Prostate gland (tissue), 2 donors: ENCODE data around the gene SFTPD. TPM values are rescaled to one million over a fixed set of nuclear protein-coding genes. Genes with fewer than 3 reads are reported as not detected.

Experiments used
- DNase-seq: peaks from one replicate; pipeline ENCODE4 v3.0.0-alpha.2; 2019; ENCODE audit warnings: low spot score
- H3K27ac ChIP-seq, 2 donors: fragments of 200-600 bp; sonication (generic); 2 replicates each; pipeline ENCODE4 v1.5.1; 2017 to 2019
- H3K27me3 ChIP-seq: fragments of 200-600 bp; sonication (generic); replicated peaks from 2 replicates; pipeline ENCODE4 v1.5.1; 2019; ENCODE audit not compliant: insufficient read depth
- H3K36me3 ChIP-seq, 2 donors: fragments of 200-600 bp; sonication (generic); 1 replicate in 1 of 2; 2 replicates in 1 of 2; pipeline versions ENCODE4 v1.5.1 to v1.8.1; 2017 to 2019
- H3K4me1 ChIP-seq: fragments of 200-600 bp; sonication (generic); replicated peaks from 2 replicates; pipeline ENCODE4 v1.5.1; 2019
- H3K4me3 ChIP-seq, 2 donors: fragments of 200-600 bp; sonication (generic); 2 replicates each; pipeline ENCODE4 v1.5.1; 2017 to 2019
- H3K9me3 ChIP-seq: fragments of 200-600 bp; sonication (generic); 2 replicates; pipeline ENCODE4 v1.5.1; 2017
- POLR2A ChIP-seq: fragments of 450-650 bp; IDR thresholded peaks from one replicate; pipeline ENCODE4 v1.6.1; 2016; ENCODE audit warnings: antibody characterized with exemption, mild to moderate bottlenecking
- POLR2AphosphoS5 ChIP-seq: sonication (generic); formaldehyde crosslinking; IDR thresholded peaks from one replicate; pipeline ENCODE4 v1.6.1; 2017; ENCODE audit warnings: antibody characterized with exemption
- WGBS: methylation state at CpG from one replicate; pipeline ENCODE4 v1.1.5; 2018; 5-methylcytosine and 5-hydroxymethylcytosine counted together
- intact Hi-C: fragments of 100-400 bp; cut with DNase I; formaldehyde crosslinking; loops from one replicate; pipeline ENCODE4 v1.14.2; 2022
- total RNA-seq, 2 donors: library from RNA; depleted of rRNA; stranded (reverse); fragments of >200 nt; gene quantifications; one replicate each; pipeline ENCODE4 v1.1.0, GENCODE V29; 2016
- TF ChIP-seq, protein P1 (sequence below), 4 experiments: fragments of 200-600 bp in 2 of 4; fragments of 450-650 bp in 2 of 4; sonication (generic) in 2 of 4; IDR thresholded peaks; 1 replicate in 3 of 4; 2 replicates in 1 of 4; pipeline ENCODE4 v1.5.1; 2016 to 2019; ENCODE audit warnings: antibody characterized with exemption in 4 of 4, mild to moderate bottlenecking in 2 of 4, moderate library complexity in 2 of 4

Gene SFTPD
- total RNA-seq, 2 donors from 2014 or later = 2.1 to 2.6 TPM

DNA sequence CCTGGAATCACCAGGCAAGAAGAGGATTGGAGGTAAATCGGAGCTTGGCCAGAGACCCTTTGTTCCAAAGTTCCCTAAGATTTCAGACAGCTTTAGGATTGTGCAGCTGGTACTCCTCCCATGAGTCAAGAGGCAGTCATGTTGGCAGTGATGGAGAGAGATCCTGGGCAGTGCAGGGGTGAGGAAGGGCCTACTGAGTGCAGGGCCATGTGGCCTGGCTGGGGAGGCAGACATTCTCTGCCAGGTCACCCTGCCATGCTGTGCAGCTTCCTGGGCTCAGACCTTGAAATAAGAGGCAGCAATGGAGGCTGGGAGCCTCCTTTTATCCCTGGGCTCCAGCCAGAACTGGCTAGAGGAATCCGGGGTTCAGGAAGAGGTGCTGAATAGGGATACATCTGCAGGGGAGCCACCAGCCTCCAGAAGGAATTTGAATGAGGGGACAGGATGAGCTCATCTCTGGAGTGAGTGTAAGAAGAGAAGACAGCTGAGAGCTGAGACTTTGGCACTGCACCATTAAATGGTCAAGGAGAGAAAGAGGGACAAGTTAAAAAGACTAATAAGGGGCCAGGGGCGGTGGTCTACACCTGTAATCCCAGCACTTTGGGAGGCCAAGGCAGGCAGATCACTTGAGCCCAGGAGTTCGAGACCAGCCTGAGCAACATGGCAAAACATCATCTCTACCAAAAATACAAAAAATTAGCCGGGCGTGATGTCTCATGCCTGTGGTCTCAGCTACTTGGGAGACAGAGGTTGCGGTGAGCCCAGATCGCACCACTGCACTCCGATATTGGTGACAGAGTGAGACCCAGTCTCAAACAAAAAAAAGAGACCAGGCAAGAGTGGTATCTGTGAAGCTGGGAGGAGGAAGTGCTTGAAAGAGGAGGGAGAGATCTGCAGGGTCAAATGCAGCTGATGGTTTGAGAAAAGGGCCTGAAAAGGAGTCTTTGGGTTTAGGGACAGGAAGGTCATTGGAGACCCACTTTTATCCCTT is 12.0 kb downstream of the SFTPD start:
- 80% methylated on average over 8 of the region's 9 CpGs for WGBS
- Histone ChIP-seq H3K27ac (no peak overlapping the region), H3K36me3 (no peaks in the 10 kb centered on the region), H3K4me1 (no peaks in the 10 kb centered on the region), H3K9me3 (no peaks in the 10 kb centered on the region), H3K4me3 (no peak overlapping the region), H3K27me3 (no peaks in the 10 kb centered on the region)
- TF ChIP-seq POLR2AphosphoS5 (no peak), POLR2A (no peak)
- TF ChIP-seq, protein P1, sequence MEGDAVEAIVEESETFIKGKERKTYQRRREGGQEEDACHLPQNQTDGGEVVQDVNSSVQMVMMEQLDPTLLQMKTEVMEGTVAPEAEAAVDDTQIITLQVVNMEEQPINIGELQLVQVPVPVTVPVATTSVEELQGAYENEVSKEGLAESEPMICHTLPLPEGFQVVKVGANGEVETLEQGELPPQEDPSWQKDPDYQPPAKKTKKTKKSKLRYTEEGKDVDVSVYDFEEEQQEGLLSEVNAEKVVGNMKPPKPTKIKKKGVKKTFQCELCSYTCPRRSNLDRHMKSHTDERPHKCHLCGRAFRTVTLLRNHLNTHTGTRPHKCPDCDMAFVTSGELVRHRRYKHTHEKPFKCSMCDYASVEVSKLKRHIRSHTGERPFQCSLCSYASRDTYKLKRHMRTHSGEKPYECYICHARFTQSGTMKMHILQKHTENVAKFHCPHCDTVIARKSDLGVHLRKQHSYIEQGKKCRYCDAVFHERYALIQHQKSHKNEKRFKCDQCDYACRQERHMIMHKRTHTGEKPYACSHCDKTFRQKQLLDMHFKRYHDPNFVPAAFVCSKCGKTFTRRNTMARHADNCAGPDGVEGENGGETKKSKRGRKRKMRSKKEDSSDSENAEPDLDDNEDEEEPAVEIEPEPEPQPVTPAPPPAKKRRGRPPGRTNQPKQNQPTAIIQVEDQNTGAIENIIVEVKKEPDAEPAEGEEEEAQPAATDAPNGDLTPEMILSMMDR (IDR thresholded peaks at IDR 0.05) = no peak
- DNase-seq = no peak
- intact Hi-C loops = no loop called here

DNA sequence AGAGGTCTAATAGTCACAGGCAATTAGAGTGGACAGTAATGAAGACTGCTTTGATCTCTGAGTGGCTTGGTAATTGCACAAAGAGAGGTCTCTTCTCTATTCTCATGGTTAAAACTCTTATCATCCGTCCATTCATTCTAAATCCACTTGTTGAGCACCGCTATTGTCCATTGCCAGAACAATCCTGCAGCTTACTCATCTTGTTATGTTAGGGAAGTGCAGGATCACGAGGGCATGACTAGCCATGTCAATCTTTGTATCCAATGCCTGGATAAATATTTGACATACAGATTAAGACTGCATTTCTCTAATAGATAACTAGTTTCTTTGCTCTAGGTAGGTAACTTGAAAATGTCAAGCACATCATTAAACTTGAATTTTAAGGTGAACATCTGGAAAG is 14.9 kb downstream of the SFTPD start:
- WGBS = 68% methylated on average over 3 of the region's 3 CpGs
- no peak for DNase-seq
- H3K27me3 ChIP-seq = no peaks in the 10 kb centered on the region
- H3K27ac ChIP-seq = no peak overlapping the region
- TF ChIP-seq POLR2A (no peak), POLR2AphosphoS5 (no peak)
- TF ChIP-seq, protein P1 (IDR thresholded peaks at IDR 0.05) = no peak
- no peak overlapping the region for H3K4me3 ChIP-seq
- intact Hi-C loops = no loop called here
- peaks cover 5% of the 10 kb centered on the region for H3K4me1 ChIP-seq
- no peaks in the 10 kb centered on the region for H3K9me3 ChIP-seq
- no peaks in the 10 kb centered on the region for H3K36me3 ChIP-seq

DNA sequence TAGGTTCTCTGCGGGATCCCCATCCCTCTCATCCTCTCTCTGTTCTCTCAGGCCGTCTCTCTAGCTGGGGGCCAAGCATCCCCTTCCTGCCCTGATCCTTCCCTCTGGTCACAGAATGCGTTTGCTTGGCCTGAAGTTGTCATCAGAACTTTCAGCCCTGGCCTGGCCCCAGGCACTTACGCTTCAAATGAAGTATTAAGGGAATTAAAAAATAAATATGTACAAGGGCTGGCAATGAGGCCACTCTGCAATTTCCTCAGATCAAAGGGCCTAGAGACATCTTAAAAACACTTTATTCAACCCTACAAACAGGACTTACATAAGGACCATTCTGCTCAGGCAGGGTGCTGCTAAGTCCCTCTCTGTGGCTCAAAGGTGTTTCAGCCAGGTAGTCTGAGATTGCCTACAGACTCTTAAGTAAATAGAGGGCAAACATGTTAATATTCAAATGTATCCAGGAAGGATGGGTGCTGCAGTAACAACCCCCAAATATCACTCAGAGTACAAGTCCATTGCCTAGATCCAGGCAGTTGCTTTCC is 16.0 kb downstream of the SFTPD start:
- intact Hi-C loops = no loop called here
- no peak overlapping the region for H3K27ac ChIP-seq
- no peaks in the 10 kb centered on the region for H3K36me3 ChIP-seq
- H3K27me3 ChIP-seq = no peaks in the 10 kb centered on the region
- H3K4me1 ChIP-seq = peaks cover 5% of the 10 kb centered on the region
- 75% methylated on average over 4 of the region's 4 CpGs for WGBS
- no peaks in the 10 kb centered on the region for H3K9me3 ChIP-seq
- TF ChIP-seq POLR2A (no peak), POLR2AphosphoS5 (no peak)
- TF ChIP-seq, protein P1 (IDR thresholded peaks at IDR 0.05) = no peak
- H3K4me3 ChIP-seq = no peak overlapping the region
- no peak for DNase-seq

GRCh38 chr10:79932307-79932706 is 16.6 kb downstream of the SFTPD start:
- intact Hi-C loops = no loop called here
- Histone ChIP-seq H3K27ac (no peak overlapping the region), H3K27me3 (no peaks in the 10 kb centered on the region), H3K36me3 (no peaks in the 10 kb centered on the region), H3K4me1 (peaks cover 5% of the 10 kb centered on the region), H3K9me3 (no peaks in the 10 kb centered on the region), H3K4me3 (no peak overlapping the region)
- 89% methylated on average over 1 of the region's 1 CpG for WGBS
- DNase-seq = no peak
- TF ChIP-seq POLR2A (no peak), POLR2AphosphoS5 (no peak)
- TF ChIP-seq, protein P1 (IDR thresholded peaks at IDR 0.05) = no peak
